Prostate gland (tissue), 2 donors: ENCODE data around the gene BTBD17.

Experiments
- CTCF ChIP-seq, 4 experiments: fragments of 200-600 bp in 2 of 4; fragments of 450-650 bp in 2 of 4; sonication (generic) in 2 of 4; IDR thresholded peaks; 1 replicate in 3 of 4; 2 replicates in 1 of 4; pipeline ENCODE4 v1.5.1; 2016 to 2019; ENCODE audit warnings: antibody characterized with exemption in 4 of 4, mild to moderate bottlenecking in 2 of 4, moderate library complexity in 2 of 4
- POLR2AphosphoS5 ChIP-seq: sonication (generic); formaldehyde crosslinking; IDR thresholded peaks from one replicate; pipeline ENCODE4 v1.6.1; 2017; ENCODE audit warnings: antibody characterized with exemption

GRCh38 chr17:74349120-74349519 is 12.5 kb downstream of the BTBD17 start:
- TF ChIP-seq POLR2AphosphoS5 (no peak), CTCF (IDR thresholded peaks at IDR 0.05) (no peak)
